Hepatocyte (in vitro differentiated cells): ENCODE results near the gene GPATCH8.

Experiments
- EZH2 ChIP-seq: fragments of 200-600 bp; sonication (generic); IDR thresholded peaks from 2 replicates; pipeline ENCODE4 v1.6.1; 2016; ENCODE audit warnings: antibody characterized with exemption, mild to moderate bottlenecking, borderline replicate concordance
- EZH2phosphoT487 ChIP-seq: fragments of 200-600 bp; sonication (generic); IDR thresholded peaks from one replicate; pipeline ENCODE4 v1.6.1; 2018; ENCODE audit warnings: antibody characterized with exemption, mild to moderate bottlenecking, low read depth, moderate library complexity; ENCODE audit not compliant: unreplicated experiment, severe bottlenecking
- TF ChIP-seq, protein P1 (sequence below): fragments of 200-600 bp; sonication (generic); IDR thresholded peaks from 2 replicates; pipeline ENCODE4 v1.5.1; 2016; ENCODE audit warnings: antibody characterized with exemption, mild to moderate bottlenecking; ENCODE audit not compliant: poor library complexity

DNA sequence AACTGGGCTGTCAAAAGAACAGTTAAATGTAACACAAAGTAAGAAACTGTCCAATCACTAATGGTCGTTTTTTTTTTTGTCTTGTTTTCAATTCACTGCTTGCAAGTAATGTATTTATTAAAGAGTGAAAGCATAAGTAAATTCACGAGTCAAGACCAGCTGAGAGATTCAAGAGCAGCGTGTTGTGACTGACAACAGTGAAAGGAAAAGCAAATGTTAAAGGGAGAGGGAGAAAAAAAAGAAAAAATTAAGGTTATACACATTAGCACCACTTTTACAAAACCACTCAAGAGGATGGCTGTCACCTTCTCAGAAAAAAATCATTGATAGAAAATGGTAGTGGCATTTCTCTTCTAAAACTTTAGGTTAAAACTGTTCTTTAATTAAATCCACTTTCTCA lies 36.1 kb downstream of the GPATCH8 start:
- TF ChIP-seq, protein P1, sequence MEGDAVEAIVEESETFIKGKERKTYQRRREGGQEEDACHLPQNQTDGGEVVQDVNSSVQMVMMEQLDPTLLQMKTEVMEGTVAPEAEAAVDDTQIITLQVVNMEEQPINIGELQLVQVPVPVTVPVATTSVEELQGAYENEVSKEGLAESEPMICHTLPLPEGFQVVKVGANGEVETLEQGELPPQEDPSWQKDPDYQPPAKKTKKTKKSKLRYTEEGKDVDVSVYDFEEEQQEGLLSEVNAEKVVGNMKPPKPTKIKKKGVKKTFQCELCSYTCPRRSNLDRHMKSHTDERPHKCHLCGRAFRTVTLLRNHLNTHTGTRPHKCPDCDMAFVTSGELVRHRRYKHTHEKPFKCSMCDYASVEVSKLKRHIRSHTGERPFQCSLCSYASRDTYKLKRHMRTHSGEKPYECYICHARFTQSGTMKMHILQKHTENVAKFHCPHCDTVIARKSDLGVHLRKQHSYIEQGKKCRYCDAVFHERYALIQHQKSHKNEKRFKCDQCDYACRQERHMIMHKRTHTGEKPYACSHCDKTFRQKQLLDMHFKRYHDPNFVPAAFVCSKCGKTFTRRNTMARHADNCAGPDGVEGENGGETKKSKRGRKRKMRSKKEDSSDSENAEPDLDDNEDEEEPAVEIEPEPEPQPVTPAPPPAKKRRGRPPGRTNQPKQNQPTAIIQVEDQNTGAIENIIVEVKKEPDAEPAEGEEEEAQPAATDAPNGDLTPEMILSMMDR: no peak
- no peak for TF ChIP-seq EZH2
- no peak for TF ChIP-seq EZH2phosphoT487
